GM21619 (cell line): Measurements from ENCODE around the gene RIBC2.
"Not testable (repeated sequence)": the region's sequence is repeated elsewhere in the genome, so short reads cannot be mapped to it uniquely, and the experiment has no call there.

ENCODE experiments used
- ATAC-seq: cut with Tn5 transposase; IDR thresholded peaks from one replicate; pipeline ENCODE4 v1.9.1; 2021; ENCODE audit not compliant: unreplicated experiment

RIBC2 gene, protein sequence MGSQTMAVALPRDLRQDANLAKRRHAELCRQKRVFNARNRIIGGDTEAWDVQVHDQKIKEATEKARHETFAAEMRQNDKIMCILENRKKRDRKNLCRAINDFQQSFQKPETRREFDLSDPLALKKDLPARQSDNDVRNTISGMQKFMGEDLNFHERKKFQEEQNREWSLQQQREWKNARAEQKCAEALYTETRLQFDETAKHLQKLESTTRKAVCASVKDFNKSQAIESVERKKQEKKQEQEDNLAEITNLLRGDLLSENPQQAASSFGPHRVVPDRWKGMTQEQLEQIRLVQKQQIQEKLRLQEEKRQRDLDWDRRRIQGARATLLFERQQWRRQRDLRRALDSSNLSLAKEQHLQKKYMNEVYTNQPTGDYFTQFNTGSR

DNA sequence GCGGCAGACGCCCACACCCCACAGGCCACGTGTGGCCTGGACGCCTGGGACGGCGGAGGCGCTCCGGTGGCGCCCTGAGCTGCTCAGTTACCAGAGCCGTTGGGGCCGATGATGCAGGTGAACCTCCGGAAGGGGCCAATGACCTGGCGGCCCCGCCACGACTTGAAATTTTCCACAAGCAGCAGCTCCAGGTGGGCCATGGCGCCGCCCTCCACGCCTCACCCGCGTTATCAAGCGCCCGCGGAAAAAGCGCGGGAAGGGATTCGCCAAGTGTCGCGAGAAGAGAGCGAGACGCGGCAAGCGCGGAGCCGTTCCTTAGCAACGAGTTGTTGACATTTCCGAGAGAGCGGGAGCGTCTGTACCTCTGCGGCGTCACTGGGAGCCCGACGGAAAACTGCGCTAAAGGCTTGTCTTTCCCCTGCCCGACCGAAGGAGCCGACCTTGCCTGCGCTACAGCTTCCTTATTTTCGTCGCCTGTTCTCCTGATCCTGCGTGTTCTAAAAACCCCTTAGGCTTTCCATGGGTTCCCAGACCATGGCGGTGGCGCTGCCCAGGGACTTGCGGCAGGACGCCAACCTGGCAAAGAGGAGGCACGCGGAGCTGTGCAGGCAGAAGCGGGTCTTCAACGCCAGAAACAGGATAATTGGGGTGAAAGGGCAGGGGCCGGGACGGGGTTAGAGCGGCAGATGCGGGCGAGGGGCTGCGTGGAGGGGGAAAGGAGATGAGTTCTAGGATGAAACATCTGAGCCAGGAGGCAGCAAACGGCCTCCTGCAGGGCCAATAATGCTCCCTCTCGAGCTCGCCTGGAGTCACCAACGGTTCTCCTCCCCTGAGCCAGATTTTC, at the start of gene RIBC2, which contains the start of gene SMC1B:
Gene RIBC2 (plus strand): TSS at position 326 of the 844 bp plus-strand sequence. CDS start 194 bp downstream, at position 520.
Gene SMC1B (minus strand): TSS at position 232 of the 844 bp plus-strand sequence. CDS start 32 bp downstream, at position 200.
- ATAC-seq: no peak

DNA sequence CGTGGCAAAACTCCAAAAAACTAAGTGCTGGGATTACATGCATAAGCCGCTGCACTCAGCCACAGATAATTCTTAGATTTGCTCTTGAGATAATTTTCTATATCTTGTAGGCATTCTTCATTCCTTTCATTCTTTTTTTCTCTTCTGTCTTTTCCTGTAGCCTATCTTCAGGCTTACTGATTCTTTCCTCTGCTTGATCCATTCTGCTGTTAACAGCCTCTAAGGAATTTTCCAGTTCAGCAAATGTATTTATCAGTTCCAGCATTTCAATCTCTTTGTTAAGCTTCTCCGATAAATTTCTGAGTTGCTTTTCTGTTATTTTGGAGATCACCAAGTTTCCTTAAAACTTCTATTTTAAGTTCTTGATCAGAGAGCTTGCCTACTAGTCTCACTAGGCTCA, 46.8 kb upstream of the RIBC2 start:
- no peak for ATAC-seq

DNA sequence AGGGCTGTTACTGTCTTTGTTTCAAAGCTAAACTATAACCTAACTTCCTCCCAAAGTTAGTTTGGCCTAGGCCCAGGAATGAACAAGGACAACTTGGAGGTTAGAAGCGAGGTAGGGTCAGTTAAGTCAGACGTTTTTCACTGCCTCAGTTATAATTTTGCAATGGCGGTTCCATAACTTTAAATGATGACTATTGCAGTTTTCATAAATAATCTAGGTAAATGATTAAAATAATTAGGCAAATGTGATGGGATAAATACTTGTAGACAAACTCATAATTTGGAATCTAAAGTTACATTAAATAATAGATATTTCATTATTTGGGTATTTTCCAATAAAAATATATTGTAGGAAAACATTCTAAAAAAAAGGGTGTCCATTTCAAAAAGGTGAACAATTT, 39.9 kb upstream of the RIBC2 start:
- not testable (repeated sequence) for ATAC-seq

DNA sequence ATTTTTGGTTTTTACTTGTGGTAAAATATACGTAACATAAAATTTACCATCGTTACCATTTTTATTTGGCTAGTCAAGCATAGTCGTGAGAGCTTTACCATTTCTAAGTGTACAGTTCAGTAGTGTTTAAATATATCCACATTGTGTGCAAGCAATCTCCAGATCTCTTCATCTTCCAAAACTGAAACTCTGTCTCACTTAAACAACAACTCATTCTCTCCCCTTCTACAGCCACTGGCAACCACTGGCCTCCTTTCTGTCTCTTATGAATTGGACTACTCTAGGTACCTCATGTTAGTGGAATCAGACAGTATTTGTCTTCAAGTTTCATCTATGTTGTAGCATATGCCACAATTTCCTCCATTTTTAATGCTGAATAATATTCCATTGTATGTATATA, 37.5 kb upstream of the RIBC2 start:
- ATAC-seq: no peak

DNA sequence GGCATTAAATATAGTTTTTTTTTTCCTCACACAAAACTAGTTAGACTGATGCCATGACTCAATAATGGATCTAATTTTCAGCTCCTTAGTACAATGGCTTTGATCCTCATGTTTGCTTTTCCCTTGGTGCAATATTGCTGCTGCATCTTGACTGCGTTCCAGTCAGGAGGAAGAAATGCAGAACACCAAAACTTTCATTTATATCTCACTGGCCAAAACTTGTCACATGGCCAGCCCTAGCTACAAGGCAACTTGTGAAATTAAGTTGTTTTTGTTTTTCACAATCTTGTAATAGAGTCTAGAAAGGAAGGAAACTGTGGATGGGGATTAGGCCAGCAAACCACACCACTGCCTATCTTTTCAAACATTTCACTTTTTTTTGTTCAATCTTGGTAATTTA, 36.8 kb upstream of the RIBC2 start:
- no peak for ATAC-seq

DNA sequence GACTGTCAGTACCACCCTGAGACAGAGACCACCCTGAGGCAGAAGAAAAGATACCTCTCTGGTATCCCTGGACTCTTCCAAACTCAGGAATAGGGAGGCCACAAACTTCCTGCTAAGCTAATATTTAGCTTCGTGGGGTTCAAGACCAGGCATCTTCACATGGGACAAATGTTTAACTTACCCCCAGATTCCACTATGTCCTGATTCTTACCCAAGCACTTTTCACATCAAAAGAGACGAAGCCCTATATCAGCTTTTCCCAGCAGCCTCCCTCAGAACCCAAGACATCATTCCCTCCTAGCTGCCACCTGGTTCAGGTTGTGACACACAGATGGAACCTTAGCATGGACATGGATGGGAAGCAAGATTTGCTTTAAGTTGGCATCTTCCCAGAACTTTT, 32.1 kb upstream of the RIBC2 start:
- no peak for ATAC-seq

DNA sequence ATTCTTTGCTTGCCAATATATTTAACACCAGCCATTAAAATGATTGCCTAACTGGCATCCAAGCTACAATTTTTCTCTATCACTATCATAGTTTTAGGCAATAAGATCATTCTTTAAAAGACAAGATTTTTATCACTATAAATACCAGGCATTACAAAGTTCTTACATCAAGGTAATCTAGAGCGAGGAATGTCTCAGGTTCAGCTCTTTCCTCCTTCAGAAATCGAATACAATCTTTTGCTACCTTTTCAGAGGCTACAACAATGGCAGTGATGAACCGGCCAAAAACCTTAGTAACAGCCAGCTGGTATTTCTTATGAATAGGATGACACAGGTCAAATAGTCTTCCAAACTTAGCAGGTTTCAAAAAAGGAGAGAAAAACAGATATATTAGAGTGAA, 23.9 kb upstream of the RIBC2 start:
- ATAC-seq: no peak

DNA sequence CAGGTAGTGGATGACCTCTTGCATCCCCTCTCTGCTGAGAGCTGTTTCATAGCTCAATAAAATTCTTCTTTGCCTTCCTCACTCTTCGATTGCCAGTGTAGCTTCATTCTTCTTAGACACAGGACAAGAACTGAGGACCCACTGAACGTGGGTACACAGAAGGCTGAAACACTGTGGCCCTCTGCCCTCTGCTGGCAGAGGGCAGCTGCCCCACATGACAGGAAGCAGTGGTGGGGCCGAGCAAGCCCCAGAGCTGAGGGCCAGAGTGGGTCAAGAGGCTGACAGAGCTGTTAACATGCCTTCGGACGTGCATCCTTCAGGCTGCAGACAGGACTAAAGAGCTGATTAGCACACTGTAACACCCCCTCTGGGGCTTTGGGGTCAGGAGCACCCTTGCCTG, 15.7 kb upstream of the RIBC2 start:
- no peak for ATAC-seq

DNA sequence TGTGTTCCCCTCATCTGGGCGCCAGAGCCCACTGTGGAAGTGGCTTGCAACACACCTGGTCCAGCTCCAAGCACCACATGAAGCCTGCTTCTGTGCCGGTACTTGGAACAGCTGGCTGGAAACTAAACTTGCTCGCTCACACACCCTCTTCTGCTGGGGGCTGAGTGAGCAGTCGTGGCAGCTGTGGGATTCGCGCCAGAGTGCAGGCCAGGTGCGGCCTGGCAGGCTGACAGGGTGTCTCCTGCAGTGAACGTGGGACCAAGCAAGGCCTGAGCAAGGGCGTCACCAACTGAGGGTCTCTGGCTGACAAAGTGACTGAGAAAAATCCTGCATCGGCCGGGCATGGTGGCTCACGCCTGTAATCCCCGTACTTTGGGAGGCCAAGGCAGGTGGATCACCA, 15.3 kb upstream of the RIBC2 start:
- no peak for ATAC-seq

DNA sequence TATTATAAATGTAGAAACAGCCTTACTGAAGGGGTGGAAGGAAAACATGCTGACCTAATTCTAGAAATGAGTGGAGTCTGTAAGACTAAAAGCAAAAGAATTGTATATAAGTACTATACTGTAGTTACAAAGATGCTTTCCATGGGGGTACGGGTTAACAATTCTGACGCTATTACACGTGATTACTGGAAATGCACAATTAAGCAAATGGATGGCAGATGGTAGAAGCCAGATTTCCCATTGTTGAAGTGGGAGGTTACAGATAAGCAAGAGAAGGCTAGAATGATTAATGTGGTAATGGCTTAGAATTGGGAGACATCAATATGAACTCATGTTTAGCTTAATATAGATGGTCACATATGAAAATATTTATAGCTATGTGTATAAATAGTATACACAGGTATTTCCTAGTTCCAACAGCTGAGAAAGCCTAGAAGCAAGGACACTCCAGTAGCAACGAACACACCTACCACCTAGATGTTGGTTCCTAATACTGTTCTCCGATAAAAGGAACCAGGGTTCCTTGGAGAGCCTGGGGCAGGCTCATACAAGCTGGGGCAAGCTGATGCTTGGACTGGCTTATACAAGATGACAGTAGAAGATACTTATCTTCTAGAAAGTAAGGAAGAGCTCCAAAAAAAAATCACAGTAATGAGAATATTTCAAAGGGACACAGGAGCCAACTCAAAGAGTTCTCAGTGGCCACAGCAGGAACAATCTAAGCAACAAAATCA, 13.6 kb upstream of the RIBC2 start:
- ATAC-seq: no peak

DNA sequence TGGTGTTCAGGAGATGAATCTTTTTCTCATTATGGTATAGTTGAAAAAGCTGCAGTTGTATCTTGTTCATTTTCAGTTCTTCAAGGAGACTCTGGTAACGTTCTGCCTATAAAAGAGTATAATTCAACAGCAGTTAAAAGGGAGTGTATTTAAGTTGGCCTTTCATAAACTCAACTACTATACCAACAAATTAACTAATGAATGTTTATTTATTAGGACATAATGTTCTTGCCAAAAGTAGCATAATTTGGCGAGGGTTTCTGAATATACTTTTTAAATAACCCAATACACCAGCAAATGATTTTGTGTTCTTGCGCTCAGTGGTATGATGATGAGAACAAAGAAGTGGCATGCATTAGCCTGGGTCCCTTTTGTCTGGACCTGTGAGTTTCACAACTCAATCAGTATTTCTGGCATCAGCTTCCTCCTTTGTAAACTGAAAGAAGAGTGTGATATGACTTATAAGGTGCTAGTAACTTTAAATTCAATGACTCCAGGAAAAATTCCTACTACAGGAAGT, 11.0 kb upstream of the RIBC2 start:
- no peak for ATAC-seq

DNA sequence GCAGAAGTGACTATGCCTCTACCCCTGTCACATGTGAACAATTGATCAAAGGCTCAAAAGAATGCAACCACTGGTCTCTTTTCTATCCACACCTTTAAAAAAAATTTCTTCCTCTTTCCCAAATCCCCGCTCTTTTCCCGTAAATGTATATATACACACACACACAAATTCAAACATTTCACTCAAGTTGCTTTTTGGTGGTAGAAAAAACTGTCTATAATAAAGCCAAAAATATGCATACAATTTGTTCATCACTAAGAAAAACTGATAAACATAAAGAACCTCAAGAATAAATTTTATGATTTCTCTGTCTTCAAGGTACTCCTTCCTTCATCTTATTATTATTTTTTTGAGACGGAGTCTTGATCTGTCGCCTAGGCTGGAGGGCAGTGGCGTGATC, 5.7 kb upstream of the RIBC2 start:
- no peak for ATAC-seq

DNA sequence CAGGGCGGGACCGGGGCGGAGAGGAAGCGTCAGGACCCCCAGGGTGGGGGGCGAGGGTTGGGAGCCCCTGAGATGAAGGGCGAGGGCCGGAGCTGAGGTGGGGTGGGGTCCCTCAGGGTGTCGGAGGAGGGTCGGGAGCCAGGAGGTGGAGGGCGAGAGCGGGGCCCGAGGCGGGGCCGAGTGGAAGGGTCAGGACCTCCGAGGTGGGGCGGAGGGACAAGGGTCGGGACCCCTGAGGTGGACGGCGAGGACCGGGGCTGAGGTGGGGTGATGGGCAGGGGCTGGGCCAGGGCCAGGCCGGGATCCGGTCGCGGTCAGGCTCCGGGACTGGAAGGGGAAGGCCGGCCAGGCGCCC, 503 bp upstream of the RIBC2 start:
- ATAC-seq: no peak

DNA sequence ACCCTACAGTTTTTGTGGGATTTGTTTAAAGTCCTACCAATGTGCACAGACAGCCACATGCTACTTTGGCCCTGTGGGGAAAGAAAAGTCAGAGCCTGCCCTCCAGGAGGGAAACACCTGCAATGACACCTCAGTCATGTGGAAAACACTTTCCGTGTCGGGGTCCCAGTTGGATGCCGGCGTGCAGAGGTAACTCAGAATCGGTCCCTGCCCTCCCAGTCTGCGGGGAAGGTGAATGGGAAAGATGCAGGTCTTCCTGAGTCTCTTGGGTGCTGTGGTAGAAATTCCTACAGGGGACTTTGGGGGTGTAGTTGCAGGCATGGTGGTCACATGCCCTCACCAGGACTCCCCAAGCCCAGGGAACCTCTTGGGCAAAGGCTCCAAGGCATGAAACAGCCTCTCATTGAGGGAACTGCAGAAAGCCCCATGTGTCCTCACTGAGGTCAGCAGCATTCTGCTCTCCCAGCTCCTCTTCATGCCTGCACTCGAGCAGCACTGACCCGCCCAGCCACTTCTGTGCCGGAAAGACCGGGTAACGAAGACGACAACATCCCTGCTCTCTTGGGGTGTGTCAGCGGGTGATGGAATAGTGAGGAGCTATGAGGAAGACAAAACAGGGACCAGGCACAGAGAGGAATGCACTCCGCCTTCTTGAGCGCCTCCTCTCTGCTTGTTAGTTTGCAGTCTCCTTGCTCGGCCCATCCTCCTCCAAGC, 4.7 kb downstream of the RIBC2 start:
- ATAC-seq: no peak

DNA sequence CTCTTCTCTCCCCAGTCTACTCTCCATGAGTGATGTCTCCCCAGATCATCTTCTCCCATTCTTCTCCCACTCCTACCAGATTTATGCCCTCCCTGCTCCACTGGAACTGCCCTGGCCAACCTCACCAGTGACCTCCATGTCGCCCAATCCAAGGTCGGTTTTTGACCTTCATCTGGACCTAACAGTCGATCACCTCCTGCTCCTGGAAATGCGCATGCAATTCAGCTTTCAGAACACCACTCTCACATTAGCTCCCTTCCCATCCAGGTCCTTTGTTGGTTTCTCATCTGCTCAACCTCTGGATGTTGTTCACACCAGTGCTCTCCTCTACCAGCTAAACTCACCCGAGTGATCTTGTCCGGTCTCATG, 5.3 kb downstream of the RIBC2 start:
- ATAC-seq: no peak

DNA sequence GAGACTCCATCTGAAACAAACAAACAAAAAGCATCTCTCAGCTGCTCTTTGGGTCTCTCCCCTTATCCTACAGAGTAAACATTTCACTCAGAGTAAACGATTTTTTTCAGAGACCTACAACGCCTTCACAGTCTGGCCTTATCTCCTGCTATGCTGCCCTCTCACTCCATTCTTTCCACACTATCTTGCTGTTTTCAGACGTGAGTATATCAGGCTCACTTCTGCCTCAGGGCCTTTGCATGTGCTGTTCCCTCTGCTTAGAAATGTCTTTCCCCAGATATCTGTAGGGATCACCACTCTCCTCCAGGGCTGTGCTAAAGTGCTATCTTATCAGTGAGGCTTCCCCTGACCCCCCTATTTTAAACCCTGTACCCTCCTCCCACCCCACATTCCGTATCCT, 6.5 kb downstream of the RIBC2 start:
- no peak for ATAC-seq

DNA sequence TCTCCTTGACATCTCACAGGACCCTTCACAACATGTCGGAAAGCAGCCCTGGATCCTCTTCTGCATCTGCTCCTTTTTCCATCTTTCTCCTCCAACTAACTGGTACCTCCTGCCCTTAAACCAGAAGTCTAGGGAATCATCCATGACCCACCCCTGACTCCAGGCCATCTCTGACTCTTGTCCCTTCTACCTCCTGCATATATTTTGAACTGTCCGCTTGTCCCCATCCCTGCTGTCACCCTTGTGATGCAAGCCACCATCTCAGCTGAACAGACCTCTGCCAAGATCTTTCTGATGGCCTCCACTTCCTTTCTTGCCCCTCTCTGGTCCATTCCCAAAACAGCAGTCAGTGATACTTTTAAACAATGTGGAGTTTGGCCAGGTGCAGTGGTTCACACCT, 7.0 kb downstream of the RIBC2 start:
- ATAC-seq: no peak

DNA sequence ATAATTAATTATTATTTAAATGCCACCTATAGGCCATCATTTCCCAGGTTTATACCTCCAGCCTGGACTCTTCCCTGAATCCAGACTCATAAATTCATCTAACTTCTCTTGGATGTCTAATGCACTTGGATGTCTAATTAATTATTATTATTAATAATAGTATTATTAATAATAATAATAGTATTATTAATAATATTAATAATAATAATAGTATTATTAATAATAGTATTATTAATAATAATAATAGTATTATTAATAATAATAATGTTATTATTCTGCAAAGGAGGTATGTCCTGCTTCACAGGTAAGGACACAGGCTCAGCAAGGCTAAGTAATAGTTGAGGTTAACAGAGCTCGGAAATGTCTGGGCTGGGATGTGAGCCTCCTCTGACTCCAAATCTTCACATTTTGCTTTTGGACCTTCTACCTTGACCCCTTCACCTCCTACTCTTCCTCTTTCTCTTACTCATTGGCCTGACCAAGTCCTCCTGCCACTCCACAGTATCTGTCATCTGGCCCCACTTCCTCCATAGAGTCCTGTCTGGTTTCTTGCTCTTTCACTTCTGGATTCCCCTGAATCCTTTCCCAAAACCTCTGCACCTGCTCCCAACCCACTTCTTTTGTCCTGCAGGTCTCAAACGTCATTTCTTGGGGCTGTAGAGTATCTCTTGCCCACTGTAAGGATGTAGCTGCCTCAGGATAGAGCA, 8.0 kb downstream of the RIBC2 start:
- ATAC-seq: no peak

DNA sequence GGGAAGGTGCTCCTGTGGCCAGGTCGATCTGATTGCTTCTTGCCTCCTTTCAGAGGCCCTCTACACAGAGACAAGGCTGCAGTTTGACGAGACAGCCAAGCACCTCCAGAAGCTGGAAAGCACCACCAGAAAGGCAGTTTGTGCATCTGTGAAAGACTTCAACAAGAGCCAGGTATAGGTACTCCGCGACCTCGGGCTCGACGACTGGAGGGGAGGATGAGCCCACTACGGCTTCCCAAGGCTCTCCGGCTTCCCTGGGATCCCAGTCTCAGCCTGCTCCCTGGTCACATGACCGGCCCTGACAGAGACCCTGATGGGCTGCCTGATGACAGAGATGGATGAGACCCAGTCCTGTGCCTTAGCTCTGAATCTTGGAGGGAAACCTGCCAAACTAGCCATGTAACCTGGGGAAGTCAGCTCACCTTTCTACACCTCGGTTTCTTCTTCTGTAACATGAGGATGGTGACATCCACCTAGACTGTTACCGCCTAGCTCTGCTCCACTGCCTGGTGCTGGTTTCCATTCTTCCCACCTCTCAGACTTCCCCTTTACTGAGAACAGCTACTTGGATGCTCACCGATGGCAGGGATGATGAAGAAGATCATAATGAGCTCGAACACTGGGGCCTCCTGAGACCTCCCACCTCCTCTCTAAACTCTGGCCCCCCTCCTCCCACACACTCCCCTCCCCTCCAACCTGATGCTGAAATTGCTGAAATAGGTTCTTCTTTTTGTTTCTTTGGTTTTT, 8.9 kb downstream of the RIBC2 start:
- no peak for ATAC-seq
